ENCODE data around the gene TBC1D16. TPM values are rescaled to one million over a fixed set of nuclear protein-coding genes. Genes with fewer than 3 reads are reported as not detected.

TBC1D16 gene
- total RNA-seq, 4 donors from 2014 or later, result 26.5 to 44.3 (median 36.3) TPM

- TF ChIP-seq EP300 (IDR thresholded peaks at IDR 0.05), result no peak
- TF ChIP-seq CTCF (IDR thresholded peaks at IDR 0.05), result no peak
- TF ChIP-seq POLR2AphosphoS5 (IDR thresholded peaks at IDR 0.05), result no peak
- TF ChIP-seq POLR2A (IDR thresholded peaks at IDR 0.05), result no peak
- H3K27me3 ChIP-seq, result peaks cover 69% of the 10 kb centered on the region
These were observed 127.8 kb downstream of the TBC1D16 start for GRCh38 chr17:79907850-79908249.

GRCh38 chr17:79907217-79907715 is 128.4 kb downstream of the TBC1D16 start:
- WGBS, 2 donors (ENCODE audit: low coverage in 1 of 2), result 0 to 20% methylated on average over 1 of the region's 11 CpGs
- H3K27ac ChIP-seq, result no peak overlapping the region

More at GRCh38 chr17:79907850-79908249, 127.8 kb downstream of the TBC1D16 start:
- no peaks in the 10 kb centered on the region for H3K4me1 ChIP-seq
- ATAC-seq, result no peak
- no peak overlapping the region for H3K4me3 ChIP-seq
- H3K36me3 ChIP-seq, result no peaks in the 10 kb centered on the region
- H3K9me3 ChIP-seq, result no peaks in the 10 kb centered on the region
- 51 to 69% methylated on average over 7 to 12 of the region's 16 CpGs for WGBS, 2 donors (ENCODE audit: low coverage in 1 of 2)
- no peak overlapping the region for H3K27ac ChIP-seq

GRCh38 chr17:79905832-79906231 is 129.8 kb downstream of the TBC1D16 start:
- no peak for TF ChIP-seq POLR2A (IDR thresholded peaks at IDR 0.05)
- no peak for TF ChIP-seq CTCF (IDR thresholded peaks at IDR 0.05)
- no peak for TF ChIP-seq EP300 (IDR thresholded peaks at IDR 0.05)
- no peak for TF ChIP-seq POLR2AphosphoS5 (IDR thresholded peaks at IDR 0.05)

More at GRCh38 chr17:79907217-79907715, 128.4 kb downstream of the TBC1D16 start:
- Histone ChIP-seq H3K4me1 (no peaks in the 10 kb centered on the region), H3K27me3 (peaks cover 70% of the 10 kb centered on the region), H3K36me3 (no peaks in the 10 kb centered on the region), H3K9me3 (no peaks in the 10 kb centered on the region), H3K4me3 (no peak overlapping the region)
- no peak for ATAC-seq
- TF ChIP-seq POLR2AphosphoS5 (IDR thresholded peaks at IDR 0.05), result no peak
- no peak for TF ChIP-seq POLR2A (IDR thresholded peaks at IDR 0.05)
- TF ChIP-seq CTCF (IDR thresholded peaks at IDR 0.05), result no peak
- no peak for TF ChIP-seq EP300 (IDR thresholded peaks at IDR 0.05)

DNA sequence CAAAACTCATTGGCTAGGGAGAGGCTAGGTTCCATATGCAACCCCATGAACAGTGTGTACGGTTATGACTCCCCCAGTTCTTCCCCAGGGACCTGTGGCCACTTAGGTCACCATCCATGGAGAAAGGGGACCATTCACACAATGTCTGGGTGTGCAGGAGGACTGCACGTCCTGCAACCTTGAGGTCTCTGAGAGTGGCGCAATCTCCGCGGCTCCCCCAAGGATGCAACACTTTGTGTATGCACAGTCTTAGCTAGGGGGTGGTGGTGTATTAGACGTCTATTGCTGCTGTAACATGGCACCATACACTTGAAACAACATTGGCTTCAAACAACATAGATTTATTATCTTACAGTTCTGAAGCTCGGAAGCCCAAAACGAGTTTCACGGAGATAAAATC is 130.8 kb downstream of the TBC1D16 start:
- Histone ChIP-seq H3K4me3 (no peak overlapping the region), H3K9me3 (peaks cover 0 to 3% (median 0%) of the 10 kb centered on the region in 3 donors), H3K27me3 (peaks cover 75% of the 10 kb centered on the region), H3K27ac (no peak overlapping the region), H3K36me3 (no peaks in the 10 kb centered on the region), H3K4me1 (no peaks in the 10 kb centered on the region)
- ATAC-seq, result no peak
- 50 to 60% methylated on average over 4 to 6 of the region's 9 CpGs for WGBS, 2 donors (ENCODE audit: low coverage in 1 of 2)
- TF ChIP-seq POLR2A (IDR thresholded peaks at IDR 0.05), result no peak

More at GRCh38 chr17:79905832-79906231, 129.8 kb downstream of the TBC1D16 start:
- Histone ChIP-seq H3K4me1 (no peaks in the 10 kb centered on the region), H3K27ac (no peak overlapping the region), H3K27me3 (peaks cover 79% of the 10 kb centered on the region), H3K9me3 (no peaks in the 10 kb centered on the region), H3K4me3 (no peak overlapping the region), H3K36me3 (no peaks in the 10 kb centered on the region)
- no peak for ATAC-seq
- WGBS, 2 donors (ENCODE audit: low coverage in 1 of 2), result 60 to 83% methylated on average over 1 of the region's 8 CpGs

DNA sequence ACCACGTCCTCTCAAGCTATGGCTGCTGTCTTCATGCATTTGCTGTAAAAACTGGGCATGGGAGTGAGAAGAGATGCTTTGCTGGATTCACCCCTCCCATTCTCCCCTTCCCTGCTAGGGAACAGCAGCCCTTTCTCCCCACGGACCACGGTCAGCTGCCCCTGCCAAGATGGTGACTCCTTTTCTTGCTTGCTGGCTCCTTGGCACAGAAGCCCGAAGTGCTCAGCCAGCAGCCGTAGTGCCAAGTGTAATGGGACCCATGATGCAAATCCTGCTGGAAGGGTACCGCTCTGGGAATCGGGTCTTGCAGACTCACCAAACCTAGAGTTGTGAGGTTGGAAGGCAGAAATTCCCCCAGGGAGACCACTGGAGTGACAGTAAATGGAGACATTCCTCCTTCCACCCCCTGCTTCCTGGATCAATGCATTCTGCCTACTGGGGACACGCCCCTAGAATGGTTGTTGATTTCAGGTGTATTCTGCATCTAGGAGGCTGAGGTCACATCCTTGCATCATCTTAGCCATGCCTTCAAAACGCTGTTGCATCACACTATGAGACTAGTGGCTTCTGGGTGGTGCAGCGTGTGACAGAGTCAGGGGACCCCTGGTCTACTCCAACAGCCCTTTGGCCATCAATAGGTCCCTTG is 133.4 kb downstream of the TBC1D16 start:
- Histone ChIP-seq H3K9me3 (peaks cover 0 to 13% (median 0%) of the 10 kb centered on the region in 3 donors), H3K27me3 (peaks cover 70% of the 10 kb centered on the region), H3K36me3 (no peaks in the 10 kb centered on the region), H3K4me3 (no peak overlapping the region), H3K27ac (no peak overlapping the region), H3K4me1 (no peaks in the 10 kb centered on the region)
- no peak for ATAC-seq
- WGBS, 2 donors (ENCODE audit: low coverage in 1 of 2), result 75 to 83% methylated on average over 5 of the region's 10 CpGs
- TF ChIP-seq POLR2A (IDR thresholded peaks at IDR 0.05) (no peak), POLR2AphosphoS5 (IDR thresholded peaks at IDR 0.05) (no peak), EP300 (IDR thresholded peaks at IDR 0.05) (no peak), CTCF (IDR thresholded peaks at IDR 0.05) (no peak)

All from gastroesophageal sphincter (tissue), 4 donors.